Measurements from ENCODE around the gene PNPT1.

GRCh38 chr2:55611997-55612396, 81.6 kb downstream of the PNPT1 start:
- TF ChIP-seq POLR2A (IDR thresholded peaks at IDR 0.05; ENCODE audit: low read depth, low read length) = no peak
- no peak for TF ChIP-seq POLR2AphosphoS5 (IDR thresholded peaks at IDR 0.05; ENCODE audit: low read depth, low read length)
- no peak for TF ChIP-seq TAF1 (IDR thresholded peaks at IDR 0.05; ENCODE audit: borderline replicate concordance, low read depth, low read length)
